Measurements from ENCODE around the gene KLHDC10. TPM values are rescaled to one million over a fixed set of nuclear protein-coding genes. Genes with fewer than 3 reads are reported as not detected.
"Not testable (repeated sequence)": the region's sequence is repeated elsewhere in the genome, so short reads cannot be mapped to it uniquely, and the experiment has no call there.

Gene KLHDC10
- total RNA-seq, 1 donor from 2014 or later: 20.8 TPM

DNA sequence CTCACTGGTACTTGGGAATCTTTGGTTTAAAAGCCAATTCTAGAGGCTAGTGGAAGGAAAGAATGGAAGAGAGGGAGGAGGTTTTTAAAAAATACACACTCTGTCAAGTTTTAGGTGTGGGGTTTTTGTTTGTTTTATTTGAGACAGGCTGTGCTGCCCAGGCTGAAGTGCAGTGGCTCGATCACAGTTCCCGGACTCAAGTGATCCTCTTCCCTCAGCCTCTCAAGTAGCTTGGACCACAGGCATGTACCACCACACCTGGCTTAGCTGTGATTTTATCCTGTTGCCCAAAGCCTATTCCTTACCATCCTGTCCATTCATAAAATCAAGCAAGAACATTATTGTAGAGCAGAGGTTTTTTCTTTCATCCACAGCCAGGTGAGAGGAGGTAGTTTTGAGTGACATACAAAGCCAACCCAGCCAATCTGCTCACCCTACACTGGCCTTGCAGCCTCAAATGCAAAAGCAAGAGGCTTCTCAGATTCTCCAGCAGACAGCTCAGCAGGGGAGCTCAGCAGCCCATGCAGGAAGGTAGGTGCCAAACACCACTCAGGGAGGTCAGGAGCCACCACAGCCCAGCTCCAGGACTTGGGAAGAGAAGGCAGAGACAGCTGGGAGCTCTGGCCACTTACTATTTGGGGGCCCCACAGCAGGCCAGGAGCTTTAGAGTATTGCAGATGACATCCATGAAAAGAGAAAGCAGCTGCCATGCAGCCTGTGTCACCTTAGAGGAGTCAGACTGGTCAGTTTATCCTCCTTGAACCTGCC lies 69.0 kb downstream of the KLHDC10 start:
- no peak for DNase-seq (ENCODE audit: extremely low read depth, low read depth, low spot score)

DNA sequence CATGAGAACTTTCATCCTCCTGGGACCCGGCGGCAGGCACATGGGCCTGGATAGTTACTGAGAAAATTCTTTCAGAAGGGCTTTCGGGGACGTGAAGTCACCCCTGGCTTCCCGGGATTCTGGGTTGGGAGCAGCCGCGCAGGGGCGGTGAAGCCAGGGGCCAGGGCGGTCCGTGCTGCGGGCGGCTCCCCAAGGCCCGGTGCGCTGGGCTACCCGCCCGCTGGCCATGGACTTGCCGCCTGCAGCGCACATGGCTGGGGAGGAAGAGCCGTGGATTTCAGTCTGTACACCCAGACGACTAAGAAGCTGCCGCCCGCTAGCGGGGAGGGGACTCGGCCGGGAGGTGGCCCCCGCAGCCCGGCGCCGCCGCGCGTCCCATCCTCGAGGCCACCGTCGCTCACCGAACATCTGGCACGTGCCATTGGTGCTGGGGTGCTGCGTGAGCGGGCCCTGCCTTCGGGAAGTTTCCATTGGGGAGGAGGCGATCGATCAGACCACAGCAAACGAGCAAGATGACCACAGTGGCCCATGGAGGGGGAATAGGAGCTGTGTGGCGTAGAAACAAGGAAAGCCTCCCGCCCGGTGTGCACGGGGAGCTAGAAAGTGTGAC lies 70.3 kb downstream of the KLHDC10 start:
- DNase-seq (ENCODE audit: extremely low read depth, low read depth, low spot score): no peak

GRCh38 chr7:130141161-130141883 lies 71.0 kb downstream of the KLHDC10 start:
- DNase-seq (ENCODE audit: extremely low read depth, low read depth, low spot score): no peak

DNA sequence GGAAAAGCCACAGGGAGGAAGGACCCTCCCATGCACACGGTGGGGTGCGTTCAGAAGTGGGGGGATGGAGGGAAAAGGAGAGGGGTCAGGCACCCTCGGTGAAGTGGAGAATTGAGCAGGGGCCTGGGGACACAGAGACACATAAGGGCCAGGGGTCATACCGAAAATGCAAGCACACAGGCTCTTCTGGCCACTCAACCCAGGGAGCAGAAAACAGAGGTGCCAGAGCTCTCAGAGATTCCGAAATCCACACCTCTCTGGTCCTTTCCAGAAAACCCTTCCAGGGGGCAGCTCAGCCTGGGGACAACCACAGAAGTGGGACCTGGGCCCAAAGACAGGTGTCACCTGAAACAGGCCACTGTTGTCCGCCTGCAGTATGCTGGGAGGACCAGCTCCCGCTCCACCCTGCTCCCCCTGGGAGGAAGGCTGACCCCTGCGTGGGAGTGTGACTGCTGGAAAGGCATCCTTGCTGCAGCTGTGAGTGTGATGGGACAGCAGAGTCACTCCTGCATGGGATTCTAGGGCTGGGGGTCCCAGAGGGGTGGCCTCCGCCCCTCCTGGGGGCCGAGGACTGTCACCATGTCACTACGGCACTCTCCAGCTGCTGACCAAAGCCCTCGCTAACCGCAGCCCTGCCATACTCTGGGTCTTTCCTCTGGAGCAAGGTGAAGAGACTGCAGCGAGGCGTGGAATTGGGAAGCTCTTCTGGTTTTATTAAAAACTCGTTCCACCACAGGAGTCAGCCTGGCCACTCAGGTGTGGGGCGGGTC lies 71.7 kb downstream of the KLHDC10 start:
- no peak for DNase-seq (ENCODE audit: extremely low read depth, low read depth, low spot score)

GRCh38 chr7:130142654-130143333 lies 72.5 kb downstream of the KLHDC10 start:
- no peak for DNase-seq (ENCODE audit: extremely low read depth, low read depth, low spot score)

GRCh38 chr7:130143334-130143732 lies 73.0 kb downstream of the KLHDC10 start:
- no peak for DNase-seq (ENCODE audit: extremely low read depth, low read depth, low spot score)

- no peak for DNase-seq (ENCODE audit: extremely low read depth, low read depth, low spot score)
These were observed 73.6 kb downstream of the KLHDC10 start for GRCh38 chr7:130143986-130144311.

DNA sequence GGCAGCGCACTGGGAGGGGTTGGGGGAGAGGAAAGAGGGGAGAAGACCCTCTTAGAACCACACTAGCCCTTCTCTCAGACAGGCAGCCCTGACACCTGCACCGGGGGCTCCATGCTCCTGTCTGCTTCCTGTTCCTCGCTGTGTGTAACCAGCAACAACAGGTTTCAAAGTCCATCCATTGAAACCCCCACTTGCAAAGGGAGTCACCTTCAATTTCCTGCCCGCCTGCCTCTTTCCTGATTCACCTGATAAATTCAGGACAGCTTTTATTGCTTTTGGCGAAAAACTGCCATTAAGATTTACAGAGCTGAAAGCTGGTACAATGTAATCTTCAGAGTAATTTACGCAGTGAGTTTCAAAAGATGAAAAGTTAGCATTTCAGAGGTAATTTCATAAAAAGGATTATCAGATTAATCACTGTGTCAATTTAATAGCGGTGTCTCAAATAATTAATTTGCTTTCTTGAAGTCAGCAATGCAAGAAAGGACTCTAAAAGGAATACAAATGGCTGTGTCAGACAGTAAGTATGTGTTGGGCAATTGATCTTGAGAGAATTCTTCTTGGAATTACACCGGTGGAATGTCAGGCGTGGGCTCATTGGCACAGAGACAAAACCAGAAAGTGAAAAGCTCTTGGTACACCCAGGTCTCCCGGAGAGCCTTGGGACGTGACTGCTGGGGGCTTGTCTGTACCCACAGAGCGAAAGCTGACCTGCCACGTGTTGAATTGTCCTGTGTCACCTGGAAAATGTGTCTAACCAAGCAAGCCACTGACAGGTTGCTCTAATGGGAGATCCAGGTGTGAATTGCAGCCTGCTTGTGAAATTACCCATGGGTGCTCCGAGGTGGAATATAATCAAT lies 74.2 kb downstream of the KLHDC10 start:
- DNase-seq (ENCODE audit: extremely low read depth, low read depth, low spot score): no peak

DNA sequence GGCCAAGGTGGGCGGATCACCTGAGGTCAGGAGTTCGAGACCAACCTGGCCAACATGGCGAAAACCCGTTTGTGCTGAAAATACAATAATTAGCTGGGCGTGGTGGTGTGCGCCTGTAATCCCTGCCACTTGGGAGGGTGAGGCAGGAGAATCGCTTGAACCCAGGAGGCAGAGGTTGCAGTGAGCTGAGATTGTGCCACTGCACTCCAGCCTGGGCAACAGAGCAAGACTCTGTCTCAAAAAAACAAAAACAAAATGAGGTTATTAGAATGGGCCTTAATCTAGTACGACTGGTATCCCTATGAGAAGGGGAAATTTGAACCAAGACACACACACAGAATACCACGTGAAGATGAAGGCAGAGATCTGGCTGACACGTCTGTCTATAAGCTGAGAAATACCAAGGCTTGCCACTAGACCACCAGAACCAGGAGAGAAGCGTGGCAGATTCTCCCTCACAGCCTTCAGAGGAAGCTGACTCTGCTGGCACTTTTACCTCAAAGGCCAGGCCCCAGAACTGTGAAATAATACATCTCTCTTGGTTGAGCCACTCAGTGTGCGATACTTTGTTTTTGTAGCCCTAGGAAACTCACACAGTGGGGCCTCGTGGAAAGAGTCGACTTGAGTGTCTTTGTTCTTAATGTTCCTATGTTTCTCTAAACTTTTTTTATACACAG lies 75.2 kb downstream of the KLHDC10 start:
- no peak for DNase-seq (ENCODE audit: extremely low read depth, low read depth, low spot score)

DNA sequence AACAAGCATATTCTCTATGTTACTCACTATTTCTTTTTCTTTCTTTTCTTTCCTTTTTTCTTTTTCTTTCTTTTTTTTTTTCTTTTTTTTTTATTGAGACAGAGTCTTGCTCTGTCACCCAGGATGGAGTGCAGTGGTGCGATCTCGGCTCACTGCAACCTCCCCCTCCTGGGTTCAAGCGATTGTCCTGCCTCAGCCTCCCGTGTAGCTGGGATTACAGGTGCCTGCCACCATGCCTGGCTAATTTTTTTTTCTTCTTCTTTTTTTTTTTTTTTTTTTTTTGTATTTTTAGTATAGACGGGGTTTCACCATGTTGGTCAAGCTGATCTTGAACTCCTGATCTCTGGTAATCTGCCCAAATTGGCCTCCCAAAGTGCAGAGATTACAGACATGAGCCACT lies 75.8 kb downstream of the KLHDC10 start:
- not testable (repeated sequence) for DNase-seq (ENCODE audit: extremely low read depth, low read depth, low spot score)

- DNase-seq (ENCODE audit: extremely low read depth, low read depth, low spot score): no peak
These were observed 76.5 kb downstream of the KLHDC10 start for GRCh38 chr7:130146693-130147405.

DNA sequence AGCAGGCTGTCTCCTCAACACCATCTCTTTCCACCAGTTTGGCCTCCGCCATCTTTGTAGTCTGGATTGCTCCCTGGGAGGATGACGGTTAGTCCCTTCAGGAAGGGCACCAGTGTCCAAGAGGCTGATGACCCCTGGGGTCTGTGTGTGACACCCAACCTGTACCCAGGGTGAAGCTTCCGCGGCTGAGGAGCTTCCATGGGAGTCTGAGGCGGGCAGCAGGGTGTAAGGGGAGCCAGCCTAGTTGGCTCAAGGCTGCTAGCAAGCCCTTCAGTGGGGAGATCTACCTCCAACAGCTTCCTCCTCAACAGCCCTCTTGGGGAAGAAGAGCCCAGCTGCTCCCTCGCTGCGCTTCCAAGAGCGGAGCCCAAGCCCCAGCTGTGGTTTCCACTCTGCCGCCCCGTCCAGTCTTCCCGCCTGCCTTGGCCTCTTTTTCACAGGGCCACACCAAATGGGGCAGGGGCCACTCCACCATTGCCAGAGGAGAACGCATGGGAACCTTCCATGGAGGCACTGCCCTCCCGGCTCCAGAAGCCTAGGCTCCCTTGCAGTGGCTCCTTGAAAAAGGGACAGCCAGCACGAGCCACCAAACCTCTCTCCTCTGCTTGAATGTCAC lies 77.5 kb downstream of the KLHDC10 start:
- DNase-seq (ENCODE audit: extremely low read depth, low read depth, low spot score): no peak

DNA sequence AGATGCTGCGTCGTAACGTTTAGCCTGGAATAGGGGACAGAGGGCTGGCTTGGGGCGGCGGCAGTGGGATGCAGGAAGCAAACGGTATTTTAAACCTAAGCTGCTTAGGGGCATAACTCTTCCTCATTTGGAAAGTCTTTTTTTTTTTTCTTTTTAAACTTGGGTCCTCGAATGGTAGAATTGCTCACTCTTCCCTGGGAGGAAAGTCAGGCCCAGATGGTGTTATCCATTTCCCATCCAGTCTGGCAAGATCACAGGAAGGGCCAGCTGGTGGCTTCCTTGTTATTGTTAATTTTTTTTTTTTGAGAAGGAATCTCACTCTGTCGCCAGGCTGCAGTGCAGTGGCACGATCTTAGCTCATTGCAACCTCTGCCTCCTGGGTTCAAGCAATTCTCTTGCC lies 78.2 kb downstream of the KLHDC10 start:
- no peak for DNase-seq (ENCODE audit: extremely low read depth, low read depth, low spot score)

GRCh38 chr7:130149281-130150139 lies 79.2 kb downstream of the KLHDC10 start:
- DNase-seq (ENCODE audit: extremely low read depth, low read depth, low spot score): no peak

DNA sequence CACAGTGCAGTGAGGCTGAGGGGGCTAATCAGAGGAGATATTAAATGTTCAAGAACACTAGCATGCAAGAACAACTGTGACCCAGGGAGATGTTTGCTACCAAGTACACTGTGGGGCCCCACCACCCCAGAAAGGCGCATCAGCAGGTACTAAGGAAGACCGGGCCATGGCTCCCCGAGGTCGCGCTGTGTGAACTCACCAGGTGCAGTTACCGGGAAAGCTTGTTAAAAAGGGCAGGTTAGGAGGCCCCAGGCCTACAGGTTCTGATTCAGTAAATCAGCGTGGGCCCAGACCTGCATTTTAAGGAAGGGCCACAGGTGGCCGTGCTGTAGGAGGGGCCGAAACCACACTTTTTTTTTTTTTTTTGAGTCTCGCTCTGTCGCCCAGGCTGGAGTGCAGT lies 80.3 kb downstream of the KLHDC10 start:
- DNase-seq (ENCODE audit: extremely low read depth, low read depth, low spot score): no peak

- DNase-seq (ENCODE audit: extremely low read depth, low read depth, low spot score): no peak
These were observed 81.5 kb downstream of the KLHDC10 start for GRCh38 chr7:130151591-130152492.
